Activated CD4-positive, CD25-positive, alpha-beta regulatory T cell treated with anti-CD3 and anti-CD28 coated beads, Interleukin-2, amount 50 U/mL, for 16 hours (primary cell): ENCODE results near the gene TMCC3.
"Not testable (repeated sequence)": the region's sequence is repeated elsewhere in the genome, so short reads cannot be mapped to it uniquely, and the experiment has no call there.

Experiments used
- DNase-seq: peaks from one replicate; pipeline ENCODE4 v3.0.0-alpha.2; 2020; ENCODE audit warnings: low read depth, low spot score

The TMCC3 gene

GRCh38 chr12:94571556-94571955, 78.8 kb downstream of the TMCC3 start:
- no peak for DNase-seq

- no peak for DNase-seq
Measured at GRCh38 chr12:94570161-94570560, 80.2 kb downstream of the TMCC3 start.

GRCh38 chr12:94567761-94568160, 82.6 kb downstream of the TMCC3 start:
- DNase-seq, result no peak

GRCh38 chr12:94566345-94566744, 84.0 kb downstream of the TMCC3 start:
- no peak for DNase-seq

GRCh38 chr12:94565683-94566082, 84.7 kb downstream of the TMCC3 start:
- DNase-seq, result no peak

GRCh38 chr12:94563286-94563685, 87.1 kb downstream of the TMCC3 start:
- DNase-seq, result no peak

- DNase-seq, result no peak
Measured at GRCh38 chr12:94561943-94562411, 88.4 kb downstream of the TMCC3 start.

GRCh38 chr12:94560431-94561221, 89.7 kb downstream of the TMCC3 start:
- DNase-seq, result no peak

GRCh38 chr12:94558612-94559011, 91.7 kb downstream of the TMCC3 start:
- DNase-seq, result no peak

- DNase-seq, result no peak
Measured at GRCh38 chr12:94557746-94558295, 92.5 kb downstream of the TMCC3 start.

GRCh38 chr12:94555687-94556086, 94.7 kb downstream of the TMCC3 start:
- no peak for DNase-seq

- DNase-seq, result no peak
Measured at GRCh38 chr12:94553875-94554274, 96.5 kb downstream of the TMCC3 start.

- DNase-seq, result no peak
Measured at GRCh38 chr12:94553130-94553519, 97.2 kb downstream of the TMCC3 start.

GRCh38 chr12:94551810-94552209, 98.5 kb downstream of the TMCC3 start:
- DNase-seq, result no peak

GRCh38 chr12:94550964-94551363, 99.4 kb downstream of the TMCC3 start:
- no peak for DNase-seq

- not testable (repeated sequence) for DNase-seq
Measured at GRCh38 chr12:94548833-94549232, 101.5 kb downstream of the TMCC3 start.

GRCh38 chr12:94545935-94546771, 104.2 kb downstream of the TMCC3 start:
- DNase-seq, result no peak

GRCh38 chr12:94544355-94544754, 106.0 kb downstream of the TMCC3 start:
- DNase-seq, result no peak

- DNase-seq, result no peak
Measured at GRCh38 chr12:94538318-94538717, 112.0 kb downstream of the TMCC3 start.

- no peak for DNase-seq
Measured at GRCh38 chr12:94536040-94536965, 114.1 kb downstream of the TMCC3 start.

GRCh38 chr12:94535510-94535921, 114.8 kb downstream of the TMCC3 start:
- DNase-seq, result no peak
